ENCODE results near the gene RBM8A.
A peak's percentile ranks its signal among the peaks of the same experiment; 100 is the strongest.

Gene RBM8A

GRCh38 chr1:145962157-145963102 is 35.1 kb upstream of the RBM8A start:
- peak overlapping the region; percentile 94 for H3K27ac ChIP-seq (ENCODE audit: low read length)
- no peaks in the 10 kb centered on the region for H3K36me3 ChIP-seq (ENCODE audit: control insufficient read depth in 1 of 2, insufficient read depth in 2 of 2, low read length in 2 of 2)
- H3K4me3 ChIP-seq (ENCODE audit: low read depth in 1 of 2, low read length in 2 of 2) = peak overlapping the region; percentile 80 to 81
- peaks cover 0 to 2% of the 10 kb centered on the region in 2 donors for H3K9me3 ChIP-seq (ENCODE audit: control insufficient read depth in 1 of 2, low read length in 2 of 2)
- peaks cover 23 to 53% of the 10 kb centered on the region in 2 donors for H3K4me1 ChIP-seq (ENCODE audit: control insufficient read depth in 1 of 2, insufficient read depth in 2 of 2, low read length in 2 of 2)
- peaks cover 4% of the 10 kb centered on the region for H3K27me3 ChIP-seq (ENCODE audit: low read depth, low read length)

DNA sequence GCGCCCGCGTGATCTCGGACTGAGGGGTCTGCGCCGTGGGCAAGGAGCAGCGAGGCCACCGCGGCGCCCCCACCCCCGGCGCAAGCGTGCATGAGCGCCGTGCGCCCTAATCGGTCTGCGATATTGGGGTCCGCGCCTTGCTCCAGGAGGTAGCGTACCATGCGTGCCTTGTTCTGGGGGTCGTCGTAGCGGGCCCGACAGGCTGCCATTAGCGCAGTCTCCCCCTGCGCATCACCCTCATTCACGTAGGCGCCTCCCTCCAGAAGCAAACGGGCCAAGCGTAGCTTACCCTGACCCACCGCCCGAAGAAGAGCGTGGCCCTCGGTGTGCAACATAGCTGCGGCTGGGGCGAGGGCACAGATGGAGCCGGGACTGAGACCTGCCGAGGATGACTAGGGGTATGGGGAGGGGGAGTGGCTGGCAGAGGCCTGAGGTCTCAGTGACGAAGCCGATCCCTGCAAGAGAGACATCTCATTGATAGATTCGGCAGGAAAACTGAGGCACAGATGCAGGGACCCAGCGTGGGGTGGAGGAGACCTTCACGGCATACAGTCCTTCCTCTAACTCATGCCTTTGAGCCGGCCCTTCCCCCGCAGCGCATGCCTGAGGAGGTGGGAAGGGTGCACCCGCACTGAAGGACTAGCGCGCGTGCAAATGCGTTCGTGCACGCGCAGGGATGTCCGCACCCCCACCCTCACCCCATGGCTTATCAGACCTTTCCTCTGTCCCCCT is 34.3 kb upstream of the RBM8A start:
- Histone ChIP-seq H3K36me3 (ENCODE audit: control insufficient read depth in 1 of 2, insufficient read depth in 2 of 2, low read length in 2 of 2) (no peaks in the 10 kb centered on the region), H3K27me3 (ENCODE audit: low read depth, low read length) (peaks cover 4% of the 10 kb centered on the region), H3K9me3 (ENCODE audit: control insufficient read depth in 1 of 2, low read length in 2 of 2) (no peaks in the 10 kb centered on the region), H3K4me1 (ENCODE audit: control insufficient read depth in 1 of 2, insufficient read depth in 2 of 2, low read length in 2 of 2) (peaks cover 23 to 53% of the 10 kb centered on the region in 2 donors), H3K4me3 (ENCODE audit: low read depth in 1 of 2, low read length in 2 of 2) (peak overlapping the region; percentile 80 to 81), H3K27ac (ENCODE audit: low read length) (peak overlapping the region; percentile 63)

DNA sequence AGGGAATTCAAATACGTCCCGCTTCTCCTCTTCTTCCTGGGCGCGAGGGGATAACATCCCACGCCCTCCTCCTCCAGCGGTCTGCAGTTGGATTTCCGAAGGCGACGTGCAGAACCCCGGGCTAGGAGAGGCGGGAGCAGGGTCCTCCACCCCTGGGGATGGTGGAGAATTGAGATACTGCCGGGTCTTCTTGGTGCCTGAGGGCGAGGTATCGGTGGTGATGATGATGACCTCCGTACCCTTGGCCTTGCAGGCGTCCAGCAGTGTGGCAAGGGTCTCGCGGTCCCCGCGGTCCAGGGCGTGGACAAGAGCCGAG is 33.8 kb upstream of the RBM8A start:
- no peaks in the 10 kb centered on the region for H3K9me3 ChIP-seq (ENCODE audit: control insufficient read depth in 1 of 2, low read length in 2 of 2)
- peak overlapping the region; percentile 80 to 81 for H3K4me3 ChIP-seq (ENCODE audit: low read depth in 1 of 2, low read length in 2 of 2)
- peaks cover 4% of the 10 kb centered on the region for H3K27me3 ChIP-seq (ENCODE audit: low read depth, low read length)
- H3K36me3 ChIP-seq (ENCODE audit: control insufficient read depth in 1 of 2, insufficient read depth in 2 of 2, low read length in 2 of 2) = no peaks in the 10 kb centered on the region
- peak overlapping the region; percentile 81 for H3K27ac ChIP-seq (ENCODE audit: low read length)
- H3K4me1 ChIP-seq (ENCODE audit: control insufficient read depth in 1 of 2, insufficient read depth in 2 of 2, low read length in 2 of 2) = peaks cover 25 to 57% of the 10 kb centered on the region in 2 donors

DNA sequence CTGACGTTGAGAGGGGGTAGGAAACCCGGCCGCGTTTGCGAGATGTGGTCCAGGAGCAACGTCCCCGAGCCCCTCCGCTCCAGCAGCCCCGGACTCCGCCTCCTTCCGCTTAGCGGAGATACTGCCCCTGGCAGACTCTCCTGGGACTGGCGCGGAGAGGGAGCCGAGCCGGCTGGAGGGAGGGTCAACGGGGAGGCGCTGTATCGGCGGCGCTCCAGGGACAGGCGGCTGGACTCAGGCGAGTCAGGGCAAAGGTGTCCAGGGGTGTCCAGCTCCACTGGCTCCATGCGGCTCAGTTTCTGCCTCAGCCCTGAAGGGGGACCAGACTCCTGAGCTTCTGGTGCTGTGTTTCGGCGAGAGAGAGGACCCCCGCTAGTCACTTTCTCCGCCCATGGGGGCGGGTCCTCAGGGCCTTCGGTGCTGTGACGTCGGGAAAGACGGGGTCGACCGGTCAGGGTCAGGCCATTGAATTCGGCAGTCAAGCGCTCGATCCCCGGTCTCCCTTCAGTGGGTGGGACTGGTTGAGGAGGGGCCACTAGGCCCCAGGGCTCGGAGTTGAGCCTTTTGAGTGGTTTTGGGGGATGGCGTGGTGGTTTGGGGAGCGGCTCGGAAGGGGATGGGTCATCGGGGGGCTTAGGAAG is 33.3 kb upstream of the RBM8A start:
- Histone ChIP-seq H3K9me3 (ENCODE audit: control insufficient read depth in 1 of 2, low read length in 2 of 2) (no peaks in the 10 kb centered on the region), H3K4me1 (ENCODE audit: control insufficient read depth in 1 of 2, insufficient read depth in 2 of 2, low read length in 2 of 2) (peaks cover 30 to 62% of the 10 kb centered on the region in 2 donors), H3K27me3 (ENCODE audit: low read depth, low read length) (peaks cover 4% of the 10 kb centered on the region), H3K36me3 (ENCODE audit: control insufficient read depth in 1 of 2, insufficient read depth in 2 of 2, low read length in 2 of 2) (no peaks in the 10 kb centered on the region), H3K4me3 (ENCODE audit: low read depth in 1 of 2, low read length in 2 of 2) (peak overlapping the region; percentile 80 to 81), H3K27ac (ENCODE audit: low read length) (peak overlapping the region; percentile 81)

GRCh38 chr1:145959957-145960467 is 32.7 kb upstream of the RBM8A start:
- no peaks in the 10 kb centered on the region for H3K9me3 ChIP-seq (ENCODE audit: control insufficient read depth in 1 of 2, low read length in 2 of 2)
- H3K4me1 ChIP-seq (ENCODE audit: control insufficient read depth in 1 of 2, insufficient read depth in 2 of 2, low read length in 2 of 2) = peaks cover 33 to 62% of the 10 kb centered on the region in 2 donors
- peak overlapping the region; percentile 35 for H3K27ac ChIP-seq (ENCODE audit: low read length)
- peaks cover 4% of the 10 kb centered on the region for H3K27me3 ChIP-seq (ENCODE audit: low read depth, low read length)
- no peaks in the 10 kb centered on the region for H3K36me3 ChIP-seq (ENCODE audit: control insufficient read depth in 1 of 2, insufficient read depth in 2 of 2, low read length in 2 of 2)
- peak overlapping the region; percentile 80 to 81 for H3K4me3 ChIP-seq (ENCODE audit: low read depth in 1 of 2, low read length in 2 of 2)

DNA sequence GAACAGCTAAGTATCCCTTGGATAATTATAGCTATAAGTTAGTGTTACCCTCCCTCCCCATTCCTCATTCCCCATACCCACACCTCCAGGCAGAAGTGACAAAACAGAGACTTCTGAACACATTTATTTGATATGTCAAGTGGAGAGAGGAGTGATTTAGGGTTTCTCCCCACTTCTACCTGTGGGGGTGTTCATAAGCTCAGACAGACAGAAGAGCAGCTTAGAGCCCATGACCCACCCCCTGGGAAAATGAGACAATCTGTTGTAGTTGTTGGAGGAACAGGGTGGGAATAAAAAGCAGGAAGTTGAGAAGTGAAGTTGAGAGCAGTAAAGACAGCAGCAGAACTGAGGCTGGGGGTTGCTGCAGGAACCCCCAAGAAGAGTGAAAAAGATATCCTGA is 32.0 kb upstream of the RBM8A start:
- peaks cover 4% of the 10 kb centered on the region for H3K27me3 ChIP-seq (ENCODE audit: low read depth, low read length)

DNA sequence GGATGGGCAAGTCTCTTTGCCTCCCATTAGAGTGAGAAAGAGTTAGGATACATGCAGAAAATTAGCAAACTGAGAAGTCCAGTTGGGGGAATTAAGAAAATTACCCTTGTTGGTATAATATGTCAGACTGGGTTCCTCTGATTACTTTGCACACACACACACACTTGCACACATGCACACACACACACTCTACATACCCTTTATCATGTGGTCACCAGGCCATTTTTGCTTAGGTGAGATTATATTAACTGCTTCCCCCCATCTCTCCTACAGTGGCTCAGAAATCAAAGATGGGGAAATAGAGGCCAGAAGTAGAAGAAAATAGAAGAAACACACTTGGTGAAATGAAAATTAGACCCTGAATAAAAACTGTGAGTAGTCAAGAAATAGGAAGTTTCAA is 31.4 kb upstream of the RBM8A start:
- H3K27ac ChIP-seq (ENCODE audit: low read length) = no peak overlapping the region
- peaks cover 30 to 69% of the 10 kb centered on the region in 2 donors for H3K4me1 ChIP-seq (ENCODE audit: control insufficient read depth in 1 of 2, insufficient read depth in 2 of 2, low read length in 2 of 2)
- peaks cover 4% of the 10 kb centered on the region for H3K27me3 ChIP-seq (ENCODE audit: low read depth, low read length)

More for the DNA sequence above, 32.0 kb upstream of the RBM8A start:
- Histone ChIP-seq H3K36me3 (ENCODE audit: control insufficient read depth in 1 of 2, insufficient read depth in 2 of 2, low read length in 2 of 2) (no peaks in the 10 kb centered on the region), H3K4me1 (ENCODE audit: control insufficient read depth in 1 of 2, insufficient read depth in 2 of 2, low read length in 2 of 2) (peaks cover 33 to 68% of the 10 kb centered on the region in 2 donors), H3K27ac (ENCODE audit: low read length) (no peak overlapping the region), H3K9me3 (ENCODE audit: control insufficient read depth in 1 of 2, low read length in 2 of 2) (no peaks in the 10 kb centered on the region), H3K4me3 (ENCODE audit: low read depth in 1 of 2, low read length in 2 of 2) (no peak overlapping the region)

GRCh38 chr1:145957443-145958319 is 30.4 kb upstream of the RBM8A start, which contains the start of gene LIX1L:
Gene LIX1L (minus strand): TSS chr1:145958017. CDS start chr1:145957927, 90 bp downstream.
- peak within 1 kb of the TSS; percentile 98 for H3K27ac ChIP-seq (ENCODE audit: low read length)
- H3K27me3 ChIP-seq (ENCODE audit: low read depth, low read length) = peaks cover 4% of the 10 kb centered on the region
- H3K4me1 ChIP-seq (ENCODE audit: control insufficient read depth in 1 of 2, insufficient read depth in 2 of 2, low read length in 2 of 2) = peaks cover 19 to 61% of the 10 kb centered on the region in 2 donors
- no peaks in the 10 kb centered on the region for H3K36me3 ChIP-seq (ENCODE audit: control insufficient read depth in 1 of 2, insufficient read depth in 2 of 2, low read length in 2 of 2)
- no peaks in the 10 kb centered on the region for H3K9me3 ChIP-seq (ENCODE audit: control insufficient read depth in 1 of 2, low read length in 2 of 2)
- H3K4me3 ChIP-seq (ENCODE audit: low read depth in 1 of 2, low read length in 2 of 2) = peak within 1 kb of the TSS; percentile 67 to 83

More for the DNA sequence above, 31.4 kb upstream of the RBM8A start:
- no peak overlapping the region for H3K4me3 ChIP-seq (ENCODE audit: low read depth in 1 of 2, low read length in 2 of 2)
- H3K9me3 ChIP-seq (ENCODE audit: control insufficient read depth in 1 of 2, low read length in 2 of 2) = no peaks in the 10 kb centered on the region
- no peaks in the 10 kb centered on the region for H3K36me3 ChIP-seq (ENCODE audit: control insufficient read depth in 1 of 2, insufficient read depth in 2 of 2, low read length in 2 of 2)

GRCh38 chr1:145956781-145957442 is 29.6 kb upstream of the RBM8A start:
- Histone ChIP-seq H3K9me3 (ENCODE audit: control insufficient read depth in 1 of 2, low read length in 2 of 2) (no peaks in the 10 kb centered on the region), H3K27me3 (ENCODE audit: low read depth, low read length) (peaks cover 4% of the 10 kb centered on the region), H3K36me3 (ENCODE audit: control insufficient read depth in 1 of 2, insufficient read depth in 2 of 2, low read length in 2 of 2) (no peaks in the 10 kb centered on the region), H3K4me3 (ENCODE audit: low read depth in 1 of 2, low read length in 2 of 2) (peak overlapping the region; percentile 67 to 83), H3K4me1 (ENCODE audit: control insufficient read depth in 1 of 2, insufficient read depth in 2 of 2, low read length in 2 of 2) (peaks cover 18 to 62% of the 10 kb centered on the region in 2 donors), H3K27ac (ENCODE audit: low read length) (peak overlapping the region; percentile 98)

GRCh38 chr1:145956361-145956760 is 29.1 kb upstream of the RBM8A start:
- Histone ChIP-seq H3K9me3 (ENCODE audit: control insufficient read depth in 1 of 2, low read length in 2 of 2) (no peaks in the 10 kb centered on the region), H3K36me3 (ENCODE audit: control insufficient read depth in 1 of 2, insufficient read depth in 2 of 2, low read length in 2 of 2) (no peaks in the 10 kb centered on the region), H3K27ac (ENCODE audit: low read length) (peak overlapping the region; percentile 98), H3K4me3 (ENCODE audit: low read depth in 1 of 2, low read length in 2 of 2) (peak overlapping the region; percentile 67 to 83), H3K4me1 (ENCODE audit: control insufficient read depth in 1 of 2, insufficient read depth in 2 of 2, low read length in 2 of 2) (peaks cover 18 to 66% of the 10 kb centered on the region in 2 donors), H3K27me3 (ENCODE audit: low read depth, low read length) (peaks cover 4% of the 10 kb centered on the region)

Measured in muscle layer of duodenum (tissue), 2 donors.